Smooth muscle cell (in vitro differentiated cells): ENCODE data around the gene MARF1. TPM values are rescaled to one million over a fixed set of nuclear protein-coding genes. Genes with fewer than 3 reads are reported as not detected.

ENCODE experiments used
- DNase-seq: peaks from one replicate; lab custom pipeline; 2025; ENCODE audit not compliant: unreplicated experiment; lab: John Stamatoyannopoulos, UW
- H2AFZ ChIP-seq: fragments of 200-600 bp; sonication (generic); 2 replicates; pipeline ENCODE4 v1.6.0; 2016; ENCODE audit warnings: antibody characterized with exemption, low read depth, mild to moderate bottlenecking
- H3F3A ChIP-seq: fragments of 200-600 bp; sonication (generic); 2 replicates; pipeline ENCODE4 v1.6.0; 2017; ENCODE audit warnings: antibody characterized with exemption, low read depth
- H3K27ac ChIP-seq: fragments of 200-600 bp; sonication (generic); 2 replicates; pipeline ENCODE4 v1.5.1; 2016; ENCODE audit warnings: low read depth, mild to moderate bottlenecking
- H3K27me3 ChIP-seq: fragments of 200-600 bp; sonication (generic); 2 replicates; pipeline ENCODE4 v1.6.1; 2016; ENCODE audit warnings: low read depth, mild to moderate bottlenecking
- H3K36me3 ChIP-seq: fragments of 200-600 bp; sonication (generic); 2 replicates; pipeline ENCODE4 v1.5.1; 2016; ENCODE audit warnings: low read depth
- H3K4me1 ChIP-seq: fragments of 200-600 bp; sonication (generic); 2 replicates; pipeline ENCODE4 v1.5.1; 2016; ENCODE audit warnings: low read depth
- H3K4me2 ChIP-seq: fragments of 200-600 bp; sonication (generic); 2 replicates; pipeline ENCODE4 v1.6.0; 2016; ENCODE audit warnings: mild to moderate bottlenecking
- H3K4me3 ChIP-seq: fragments of 200-600 bp; sonication (generic); 2 replicates; pipeline ENCODE4 v1.5.1; 2016; ENCODE audit warnings: mild to moderate bottlenecking
- H3K79me2 ChIP-seq: fragments of 200-600 bp; sonication (generic); 2 replicates; pipeline ENCODE4 v1.6.0; 2016; ENCODE audit warnings: low read depth, mild to moderate bottlenecking
- H3K9ac ChIP-seq: fragments of 200-600 bp; sonication (generic); 2 replicates; pipeline ENCODE4 v1.6.0; 2016; ENCODE audit warnings: low read depth
- H3K9me3 ChIP-seq: fragments of 200-600 bp; sonication (generic); replicated peaks from 2 replicates; pipeline ENCODE4 v1.5.1; 2016; ENCODE audit warnings: low read depth
- H4K20me1 ChIP-seq: fragments of 200-600 bp; sonication (generic); 2 replicates; pipeline ENCODE4 v1.6.0; 2016; ENCODE audit warnings: low read depth
- WGBS: methylation state at CpG from one replicate; pipeline ENCODE4 v1.1.7; 2016; ENCODE audit warnings: low lambda C conversion rate; 5-methylcytosine and 5-hydroxymethylcytosine counted together
- polyA plus RNA-seq: library from polyadenylated mRNA; unstranded; fragments of >200 nt; fragmentation: Nextera tagmentation; extraction: Ambion mirVana; gene quantifications from 2 replicates; pipeline ENCODE4 v1.2.1, GENCODE V29; 2016
- total RNA-seq: library from RNA; depleted of rRNA; stranded (reverse); fragments of >200 nt; gene quantifications from 2 replicates; pipeline ENCODE4 v1.2.3, GENCODE V29; 2014
- TF ChIP-seq, protein P1 (sequence below): fragments of 200-600 bp; sonication (generic); IDR thresholded peaks from 2 replicates; pipeline ENCODE4 v1.5.1; 2017; ENCODE audit warnings: borderline replicate concordance, mild to moderate bottlenecking, antibody characterized with exemption; ENCODE audit not compliant: insufficient read depth, poor library complexity, severe bottlenecking

Gene MARF1
- total and polyA plus RNA-seq, 2 experiments from 2014 or later, result 6.0 to 19.1 TPM

DNA sequence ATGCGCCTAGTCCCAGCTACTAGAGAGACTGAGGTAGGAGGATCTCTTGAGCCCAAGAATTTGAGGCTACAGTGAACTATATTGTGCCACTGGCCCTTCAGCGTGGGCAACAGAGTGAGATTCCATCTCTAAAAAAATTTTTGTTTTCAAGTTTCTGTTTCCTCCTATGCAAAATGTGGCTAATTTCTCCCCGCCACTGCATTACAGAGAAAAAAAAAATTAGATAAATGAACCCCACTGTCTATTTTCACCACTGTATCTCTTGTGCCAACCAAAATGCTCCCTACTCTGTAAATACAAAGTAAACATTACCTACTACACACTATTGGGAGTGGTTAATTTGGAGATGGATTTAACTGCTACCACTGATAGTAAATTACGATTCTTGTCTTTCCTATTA lies 2.0 kb downstream of the MARF1 start:
- no peaks in the 10 kb centered on the region for H3K27me3 ChIP-seq
- H3K36me3 ChIP-seq, result peaks cover 10% of the 10 kb centered on the region
- H3K4me1 ChIP-seq, result peaks cover 17% of the 10 kb centered on the region
- peaks cover 28% of the 10 kb centered on the region for H3K79me2 ChIP-seq
- H3K9me3 ChIP-seq, result no peaks in the 10 kb centered on the region
- WGBS, result 95% methylated on average over 4 of the region's 4 CpGs
- peaks cover 20% of the 10 kb centered on the region for H4K20me1 ChIP-seq
- H3F3A ChIP-seq, result peaks cover 8% of the 10 kb centered on the region
- H3K9ac ChIP-seq, result peak overlapping the region; percentile 80
- H3K4me3 ChIP-seq, result peak overlapping the region; percentile 96
- H2AFZ ChIP-seq, result no peak overlapping the region
- TF ChIP-seq, protein P1, sequence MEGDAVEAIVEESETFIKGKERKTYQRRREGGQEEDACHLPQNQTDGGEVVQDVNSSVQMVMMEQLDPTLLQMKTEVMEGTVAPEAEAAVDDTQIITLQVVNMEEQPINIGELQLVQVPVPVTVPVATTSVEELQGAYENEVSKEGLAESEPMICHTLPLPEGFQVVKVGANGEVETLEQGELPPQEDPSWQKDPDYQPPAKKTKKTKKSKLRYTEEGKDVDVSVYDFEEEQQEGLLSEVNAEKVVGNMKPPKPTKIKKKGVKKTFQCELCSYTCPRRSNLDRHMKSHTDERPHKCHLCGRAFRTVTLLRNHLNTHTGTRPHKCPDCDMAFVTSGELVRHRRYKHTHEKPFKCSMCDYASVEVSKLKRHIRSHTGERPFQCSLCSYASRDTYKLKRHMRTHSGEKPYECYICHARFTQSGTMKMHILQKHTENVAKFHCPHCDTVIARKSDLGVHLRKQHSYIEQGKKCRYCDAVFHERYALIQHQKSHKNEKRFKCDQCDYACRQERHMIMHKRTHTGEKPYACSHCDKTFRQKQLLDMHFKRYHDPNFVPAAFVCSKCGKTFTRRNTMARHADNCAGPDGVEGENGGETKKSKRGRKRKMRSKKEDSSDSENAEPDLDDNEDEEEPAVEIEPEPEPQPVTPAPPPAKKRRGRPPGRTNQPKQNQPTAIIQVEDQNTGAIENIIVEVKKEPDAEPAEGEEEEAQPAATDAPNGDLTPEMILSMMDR, result no peak
- no peak overlapping the region for H3K27ac ChIP-seq
- no peak overlapping the region for H3K4me2 ChIP-seq
- no peak for DNase-seq

DNA sequence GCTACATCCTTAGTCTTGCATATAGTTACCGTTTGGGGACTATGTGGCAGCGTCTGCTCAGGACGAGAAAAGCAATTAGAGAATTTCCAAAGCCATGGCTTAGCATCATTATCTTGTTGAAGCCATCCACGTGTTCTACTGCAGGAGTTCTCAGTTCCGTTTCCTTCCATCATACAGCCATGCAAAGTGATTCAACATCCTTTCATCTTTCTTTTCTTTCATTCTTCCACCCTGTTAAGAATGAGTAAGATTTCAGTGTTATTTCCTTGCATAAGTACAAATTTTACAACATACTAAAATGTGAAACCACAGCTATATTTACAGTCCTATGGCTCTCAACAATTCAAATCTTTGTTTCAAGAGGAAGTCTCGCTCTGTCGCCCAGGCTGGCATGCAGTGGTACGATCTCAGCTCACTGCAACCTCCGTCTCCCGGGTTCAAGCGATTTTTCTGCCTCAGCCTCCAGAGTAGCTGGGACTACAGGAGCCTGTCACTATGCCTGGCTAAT lies 3.8 kb downstream of the MARF1 start:
- no peak overlapping the region for H3K27ac ChIP-seq

DNA sequence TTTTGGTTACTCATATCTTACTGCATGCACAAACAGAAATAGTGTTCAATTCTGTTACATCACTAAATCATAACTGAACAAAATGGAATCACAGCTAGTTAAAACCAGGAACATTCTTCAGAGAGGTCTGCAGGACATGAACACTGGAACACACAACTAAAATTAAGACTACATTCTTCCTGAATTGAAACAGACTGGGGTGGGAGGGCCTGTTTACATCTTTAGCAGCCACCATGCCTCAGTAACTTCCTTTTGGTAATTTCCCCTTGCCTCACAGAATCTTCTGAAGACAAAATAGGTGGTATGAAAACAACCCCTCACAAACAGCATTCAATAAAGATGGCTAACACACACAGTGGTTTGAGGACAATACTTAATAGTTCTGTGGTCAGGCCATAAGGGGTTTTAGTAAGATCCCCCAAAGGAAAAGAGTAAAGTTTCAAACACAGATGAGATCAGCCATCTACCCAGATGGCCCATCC lies 6.5 kb downstream of the MARF1 start:
- H2AFZ ChIP-seq, result no peak overlapping the region
- H3K4me3 ChIP-seq, result no peak overlapping the region
- peaks cover 17% of the 10 kb centered on the region for H3K79me2 ChIP-seq
- no peaks in the 10 kb centered on the region for H3K9me3 ChIP-seq
- H3K27ac ChIP-seq, result no peak overlapping the region
- TF ChIP-seq, protein P1, result no peak
- peaks cover 18% of the 10 kb centered on the region for H4K20me1 ChIP-seq
- H3F3A ChIP-seq, result no peaks in the 10 kb centered on the region
- H3K4me1 ChIP-seq, result peaks cover under 1% of the 10 kb centered on the region
- no peaks in the 10 kb centered on the region for H3K27me3 ChIP-seq
- no peak for DNase-seq
- H3K4me2 ChIP-seq, result no peak overlapping the region
- no peak overlapping the region for H3K9ac ChIP-seq
- H3K36me3 ChIP-seq, result peaks cover 40% of the 10 kb centered on the region

More for the DNA sequence above, 3.8 kb downstream of the MARF1 start:
- no peak overlapping the region for H3K9ac ChIP-seq
- H3F3A ChIP-seq, result peaks cover 3% of the 10 kb centered on the region
- no peak overlapping the region for H2AFZ ChIP-seq
- H3K4me1 ChIP-seq, result peaks cover 12% of the 10 kb centered on the region
- peaks cover 20% of the 10 kb centered on the region for H4K20me1 ChIP-seq
- WGBS, result 95% methylated on average over 11 of the region's 11 CpGs
- TF ChIP-seq, protein P1, result no peak
- H3K4me3 ChIP-seq, result no peak overlapping the region
- no peak overlapping the region for H3K4me2 ChIP-seq
- H3K27me3 ChIP-seq, result no peaks in the 10 kb centered on the region
- H3K36me3 ChIP-seq, result peaks cover 26% of the 10 kb centered on the region
- H3K9me3 ChIP-seq, result no peaks in the 10 kb centered on the region
- DNase-seq, result no peak
- H3K79me2 ChIP-seq, result peaks cover 28% of the 10 kb centered on the region

DNA sequence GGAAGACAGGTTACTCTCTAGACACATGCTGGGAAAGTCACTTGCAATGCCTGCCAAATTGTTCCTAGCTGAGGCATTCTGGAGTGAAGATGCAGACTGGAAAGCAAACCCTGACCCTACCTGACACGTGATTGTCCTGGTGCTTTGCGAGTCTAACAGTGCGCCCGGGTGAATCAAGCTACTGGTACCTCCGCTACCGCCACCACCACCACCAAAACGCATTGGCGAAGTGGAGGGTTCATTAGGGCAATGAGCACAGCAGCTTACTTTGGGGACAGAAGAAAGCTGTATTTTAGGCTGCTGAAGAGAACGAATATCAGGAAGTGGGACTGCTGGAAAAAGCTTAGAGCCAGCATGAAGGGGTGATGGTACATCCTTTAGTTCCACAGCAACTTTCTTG lies 7.0 kb downstream of the MARF1 start:
- Histone ChIP-seq H3K36me3 (peaks cover 40% of the 10 kb centered on the region), H4K20me1 (peaks cover 13% of the 10 kb centered on the region), H3K4me1 (no peaks in the 10 kb centered on the region), H3F3A (no peaks in the 10 kb centered on the region), H3K79me2 (peaks cover 12% of the 10 kb centered on the region), H3K9ac (no peak overlapping the region), H3K9me3 (no peaks in the 10 kb centered on the region), H2AFZ (no peak overlapping the region), H3K27ac (no peak overlapping the region), H3K4me3 (no peak overlapping the region), H3K4me2 (no peak overlapping the region), H3K27me3 (no peaks in the 10 kb centered on the region)
- TF ChIP-seq, protein P1, result no peak
- no peak for DNase-seq
- WGBS, result 99% methylated on average over 9 of the region's 9 CpGs
